GM23338 (cell line): Measurements from ENCODE around the gene OLA1. TPM values are rescaled to one million over a fixed set of nuclear protein-coding genes. Genes with fewer than 3 reads are reported as not detected.

Experiments used
- ATAC-seq: fragments of 200-7000 bp; cut with Tn5 transposase; 3 replicates; pipeline ENCODE4 v1.9.1; 2020
- DNase-seq: peaks from one replicate; pipeline ENCODE4 v3.0.0-alpha.2; 2015; ENCODE audit warnings: low spot score
- H2AFZ ChIP-seq: fragments of 200-600 bp; sonication (generic); 2 replicates; pipeline ENCODE4 v1.8.0; 2016; ENCODE audit warnings: antibody characterized with exemption, mild to moderate bottlenecking, moderate library complexity
- H3F3A ChIP-seq: fragments of 200-600 bp; sonication (generic); replicated peaks from 2 replicates; pipeline ENCODE4 v1.8.0; 2017; ENCODE audit warnings: antibody characterized with exemption, mixed run types, low read depth
- H3K27ac ChIP-seq: fragments of 200-600 bp; sonication (generic); 2 replicates; pipeline ENCODE4 v1.6.1; 2016; ENCODE audit warnings: low read depth
- H3K27me3 ChIP-seq: fragments of 200-600 bp; sonication (generic); 2 replicates; pipeline ENCODE4 v1.8.0; 2016; ENCODE audit warnings: mild to moderate bottlenecking, mixed run types, moderate library complexity; ENCODE audit not compliant: insufficient read depth
- H3K36me3 ChIP-seq: fragments of 200-600 bp; sonication (generic); 2 replicates; pipeline ENCODE4 v1.8.0; 2016; ENCODE audit warnings: mild to moderate bottlenecking; ENCODE audit not compliant: insufficient read depth
- H3K4me1 ChIP-seq: fragments of 200-600 bp; sonication (generic); 2 replicates; pipeline ENCODE4 v1.8.0; 2016; ENCODE audit warnings: mild to moderate bottlenecking, moderate library complexity; ENCODE audit not compliant: insufficient read depth
- H3K4me2 ChIP-seq: fragments of 200-600 bp; sonication (generic); 2 replicates; pipeline ENCODE4 v1.7.1; 2017; ENCODE audit warnings: mixed run types
- H3K4me3 ChIP-seq: fragments of 200-600 bp; sonication (generic); 2 replicates; pipeline ENCODE4 v1.6.1; 2016; ENCODE audit warnings: mixed run types
- H3K79me2 ChIP-seq: fragments of 200-600 bp; sonication (generic); replicated peaks from 2 replicates; pipeline ENCODE4 v1.8.0; 2017; ENCODE audit warnings: mild to moderate bottlenecking; ENCODE audit not compliant: insufficient read depth
- H3K9me2 ChIP-seq: fragments of 200-600 bp; sonication (generic); 2 replicates; pipeline ENCODE4 v1.8.0; 2017; ENCODE audit not compliant: insufficient read depth
- H4K20me1 ChIP-seq: fragments of 200-600 bp; sonication (generic); replicated peaks from 2 replicates; pipeline ENCODE4 v1.8.0; 2017; ENCODE audit warnings: mild to moderate bottlenecking; ENCODE audit not compliant: insufficient read depth
- H3K27ac Mint-ChIP-seq: 2 replicates; pipeline ENCODE4 v1.8.0; 2020; ENCODE audit warnings: inconsistent platforms, mild to moderate bottlenecking, moderate library complexity, mixed read lengths
- H3K27me3 Mint-ChIP-seq: 3 replicates; pipeline ENCODE4 v1.8.0; 2022; ENCODE audit warnings: low read depth, mild to moderate bottlenecking, moderate library complexity, mixed read lengths, inconsistent platforms; ENCODE audit not compliant: insufficient read depth, poor library complexity
- H3K36me3 Mint-ChIP-seq: 3 replicates; pipeline ENCODE4 v1.8.0; 2021; ENCODE audit warnings: low read depth, mild to moderate bottlenecking, inconsistent platforms, moderate library complexity, mixed read lengths
- H3K4me1 Mint-ChIP-seq: 3 replicates; pipeline ENCODE4 v1.8.0; 2020; ENCODE audit warnings: mild to moderate bottlenecking, inconsistent platforms, mixed read lengths
- H3K4me3 Mint-ChIP-seq: 3 replicates; pipeline ENCODE4 v1.8.0; 2021; ENCODE audit warnings: moderate library complexity, mild to moderate bottlenecking, inconsistent platforms, mixed read lengths
- H3K9me3 Mint-ChIP-seq: 3 replicates; pipeline ENCODE4 v1.8.0; 2020; ENCODE audit warnings: moderate library complexity, mild to moderate bottlenecking, inconsistent platforms, mixed read lengths
- CREB1 ChIP-seq: fragments of 250-450 bp; sonication (Bioruptor Pico); IDR thresholded peaks from 2 replicates; pipeline ENCODE4 v1.5.0; 2020; ENCODE audit warnings: low read depth, mild to moderate bottlenecking, moderate library complexity
- EZH2 ChIP-seq: fragments of 200-600 bp; sonication (generic); IDR thresholded peaks from one replicate; pipeline ENCODE4 v1.8.0; 2017; ENCODE audit warnings: antibody characterized with exemption, mild to moderate bottlenecking, low read depth; ENCODE audit not compliant: unreplicated experiment
- EZH2phosphoT487 ChIP-seq: fragments of 200-600 bp; sonication (generic); IDR thresholded peaks from one replicate; pipeline ENCODE4 v1.8.1; 2018; ENCODE audit warnings: antibody characterized with exemption; ENCODE audit not compliant: unreplicated experiment
- JUNB ChIP-seq: IDR thresholded peaks from one replicate; pipeline ENCODE4 v1.6.1; 2016; ENCODE audit warnings: antibody characterized with exemption; ENCODE audit not compliant: unreplicated experiment
- NANOG ChIP-seq: IDR thresholded peaks from 2 replicates; pipeline ENCODE4 v1.6.1; 2016; ENCODE audit warnings: antibody characterized with exemption, borderline replicate concordance
- POLR2AphosphoS5 ChIP-seq: IDR thresholded peaks from 2 replicates; pipeline ENCODE4 v1.6.1; 2016; ENCODE audit warnings: antibody characterized with exemption, low read depth
- STAT1 ChIP-seq: IDR thresholded peaks from one replicate; pipeline ENCODE4 v1.6.1; 2016; ENCODE audit warnings: antibody characterized with exemption; ENCODE audit not compliant: unreplicated experiment
- ZNF114 ChIP-seq: fragments of 250-450 bp; sonication (Bioruptor Pico); IDR thresholded peaks from 2 replicates; pipeline ENCODE4 v1.5.0; 2020; ENCODE audit warnings: mild to moderate bottlenecking, moderate library complexity
- ZNF331 ChIP-seq: fragments of 250-450 bp; sonication (Bioruptor Pico); IDR thresholded peaks from 2 replicates; pipeline ENCODE4 v1.5.0; 2020; ENCODE audit warnings: low read depth, mild to moderate bottlenecking, moderate library complexity
- polyA plus RNA-seq: library from polyadenylated mRNA; unstranded; fragments of >200 nt; fragmentation: Nextera tagmentation; extraction: Ambion mirVana; gene quantifications from 2 replicates; pipeline ENCODE4 v1.2.1, GENCODE V29; 2016
- total RNA-seq: library from RNA; depleted of rRNA; stranded (reverse); fragments of >200 nt; shearing (Covaris generic); gene quantifications from 2 replicates; pipeline ENCODE4 v1.2.3, GENCODE V29; 2014
- TF ChIP-seq, protein P1 (sequence below), 2 experiments: fragments of 200-600 bp in 1 of 2; sonication (generic) in 1 of 2; conservative IDR thresholded peaks; 2 replicates each; pipeline versions ENCODE4 v1.5.1 to v1.6.1; 2016 to 2017; ENCODE audit warnings: antibody characterized with exemption in 2 of 2, low read depth in 2 of 2, mild to moderate bottlenecking in 2 of 2, moderate library complexity in 1 of 2
- TF ChIP-seq, protein P2 (sequence below): IDR thresholded peaks from 2 replicates; pipeline ENCODE4 v1.6.1; 2016; ENCODE audit warnings: antibody characterized with exemption
- TF ChIP-seq, protein P3 (sequence below): IDR thresholded peaks from one replicate; pipeline ENCODE4 v1.6.1; 2018; ENCODE audit warnings: antibody characterized with exemption; ENCODE audit not compliant: unreplicated experiment
- TF ChIP-seq, protein P4 (sequence below): fragments of 250-450 bp; sonication (Bioruptor Pico); IDR thresholded peaks from 2 replicates; pipeline ENCODE4 v1.5.0; 2020; ENCODE audit warnings: mild to moderate bottlenecking, moderate library complexity

Gene OLA1
- total and polyA plus RNA-seq, 2 experiments from 2014 or later = 104 to 242 TPM

DNA sequence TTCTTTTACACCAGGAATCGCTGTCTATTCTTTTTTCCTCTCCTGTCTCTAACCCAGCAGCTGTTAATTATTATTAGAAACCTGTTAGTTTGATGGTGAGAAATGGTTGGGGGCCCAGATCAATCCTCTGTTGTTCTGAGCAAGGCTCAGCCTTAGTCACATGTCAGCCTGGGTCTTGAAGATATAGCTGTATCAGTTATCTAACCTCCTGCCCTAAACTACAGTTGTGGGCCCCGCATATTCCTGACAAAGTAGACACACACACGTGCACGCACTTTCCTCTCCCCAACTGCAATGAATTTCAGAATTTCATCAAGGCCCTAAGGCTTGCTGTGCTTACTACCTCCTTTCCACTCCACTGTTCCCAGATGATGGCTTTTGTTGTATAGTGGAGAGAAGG lies 54.6 kb downstream of the OLA1 start:
- Mint-ChIP-seq H3K27me3 (peaks cover 2% of the 10 kb centered on the region), H3K4me3 (no peak overlapping the region), H3K36me3 (0 out of 3 replicates have a peak, but pooled peaks cover 5% of the 10 kb centered on the region), H3K4me1 (peaks cover 14% of the 10 kb centered on the region), H3K9me3 (no peaks in the 10 kb centered on the region), H3K27ac (no peak overlapping the region)
- no peaks in the 10 kb centered on the region; the same call in 1 of the 2 replicates for H3K36me3 ChIP-seq
- no peaks in the 10 kb centered on the region for H3F3A ChIP-seq
- H3K4me1 ChIP-seq = peaks cover 12% of the 10 kb centered on the region
- peaks cover 46% of the 10 kb centered on the region for H3K79me2 ChIP-seq
- no peaks in the 10 kb centered on the region for H3K27me3 ChIP-seq
- no peaks in the 10 kb centered on the region for H3K9me2 ChIP-seq
- no peak overlapping the region for H2AFZ ChIP-seq
- H4K20me1 ChIP-seq = no peaks in the 10 kb centered on the region; the same call in 1 of the 2 replicates
- TF ChIP-seq, protein P1, sequence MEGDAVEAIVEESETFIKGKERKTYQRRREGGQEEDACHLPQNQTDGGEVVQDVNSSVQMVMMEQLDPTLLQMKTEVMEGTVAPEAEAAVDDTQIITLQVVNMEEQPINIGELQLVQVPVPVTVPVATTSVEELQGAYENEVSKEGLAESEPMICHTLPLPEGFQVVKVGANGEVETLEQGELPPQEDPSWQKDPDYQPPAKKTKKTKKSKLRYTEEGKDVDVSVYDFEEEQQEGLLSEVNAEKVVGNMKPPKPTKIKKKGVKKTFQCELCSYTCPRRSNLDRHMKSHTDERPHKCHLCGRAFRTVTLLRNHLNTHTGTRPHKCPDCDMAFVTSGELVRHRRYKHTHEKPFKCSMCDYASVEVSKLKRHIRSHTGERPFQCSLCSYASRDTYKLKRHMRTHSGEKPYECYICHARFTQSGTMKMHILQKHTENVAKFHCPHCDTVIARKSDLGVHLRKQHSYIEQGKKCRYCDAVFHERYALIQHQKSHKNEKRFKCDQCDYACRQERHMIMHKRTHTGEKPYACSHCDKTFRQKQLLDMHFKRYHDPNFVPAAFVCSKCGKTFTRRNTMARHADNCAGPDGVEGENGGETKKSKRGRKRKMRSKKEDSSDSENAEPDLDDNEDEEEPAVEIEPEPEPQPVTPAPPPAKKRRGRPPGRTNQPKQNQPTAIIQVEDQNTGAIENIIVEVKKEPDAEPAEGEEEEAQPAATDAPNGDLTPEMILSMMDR (conservative IDR thresholded peaks at IDR 0.05; ENCODE audit: low read depth in 2 of 2) = no peak
- no peak for TF ChIP-seq POLR2AphosphoS5
- no peak for TF ChIP-seq EZH2phosphoT487
- TF ChIP-seq EZH2 = no peak
- TF ChIP-seq, protein P2, sequence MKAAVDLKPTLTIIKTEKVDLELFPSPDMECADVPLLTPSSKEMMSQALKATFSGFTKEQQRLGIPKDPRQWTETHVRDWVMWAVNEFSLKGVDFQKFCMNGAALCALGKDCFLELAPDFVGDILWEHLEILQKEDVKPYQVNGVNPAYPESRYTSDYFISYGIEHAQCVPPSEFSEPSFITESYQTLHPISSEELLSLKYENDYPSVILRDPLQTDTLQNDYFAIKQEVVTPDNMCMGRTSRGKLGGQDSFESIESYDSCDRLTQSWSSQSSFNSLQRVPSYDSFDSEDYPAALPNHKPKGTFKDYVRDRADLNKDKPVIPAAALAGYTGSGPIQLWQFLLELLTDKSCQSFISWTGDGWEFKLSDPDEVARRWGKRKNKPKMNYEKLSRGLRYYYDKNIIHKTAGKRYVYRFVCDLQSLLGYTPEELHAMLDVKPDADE = no peak
- no peak for TF ChIP-seq NANOG
- TF ChIP-seq, protein P3, sequence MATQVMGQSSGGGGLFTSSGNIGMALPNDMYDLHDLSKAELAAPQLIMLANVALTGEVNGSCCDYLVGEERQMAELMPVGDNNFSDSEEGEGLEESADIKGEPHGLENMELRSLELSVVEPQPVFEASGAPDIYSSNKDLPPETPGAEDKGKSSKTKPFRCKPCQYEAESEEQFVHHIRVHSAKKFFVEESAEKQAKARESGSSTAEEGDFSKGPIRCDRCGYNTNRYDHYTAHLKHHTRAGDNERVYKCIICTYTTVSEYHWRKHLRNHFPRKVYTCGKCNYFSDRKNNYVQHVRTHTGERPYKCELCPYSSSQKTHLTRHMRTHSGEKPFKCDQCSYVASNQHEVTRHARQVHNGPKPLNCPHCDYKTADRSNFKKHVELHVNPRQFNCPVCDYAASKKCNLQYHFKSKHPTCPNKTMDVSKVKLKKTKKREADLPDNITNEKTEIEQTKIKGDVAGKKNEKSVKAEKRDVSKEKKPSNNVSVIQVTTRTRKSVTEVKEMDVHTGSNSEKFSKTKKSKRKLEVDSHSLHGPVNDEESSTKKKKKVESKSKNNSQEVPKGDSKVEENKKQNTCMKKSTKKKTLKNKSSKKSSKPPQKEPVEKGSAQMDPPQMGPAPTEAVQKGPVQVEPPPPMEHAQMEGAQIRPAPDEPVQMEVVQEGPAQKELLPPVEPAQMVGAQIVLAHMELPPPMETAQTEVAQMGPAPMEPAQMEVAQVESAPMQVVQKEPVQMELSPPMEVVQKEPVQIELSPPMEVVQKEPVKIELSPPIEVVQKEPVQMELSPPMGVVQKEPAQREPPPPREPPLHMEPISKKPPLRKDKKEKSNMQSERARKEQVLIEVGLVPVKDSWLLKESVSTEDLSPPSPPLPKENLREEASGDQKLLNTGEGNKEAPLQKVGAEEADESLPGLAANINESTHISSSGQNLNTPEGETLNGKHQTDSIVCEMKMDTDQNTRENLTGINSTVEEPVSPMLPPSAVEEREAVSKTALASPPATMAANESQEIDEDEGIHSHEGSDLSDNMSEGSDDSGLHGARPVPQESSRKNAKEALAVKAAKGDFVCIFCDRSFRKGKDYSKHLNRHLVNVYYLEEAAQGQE = no peak
- TF ChIP-seq ZNF114 (CRISPR knock-in tag) = no peak
- TF ChIP-seq, protein P4, sequence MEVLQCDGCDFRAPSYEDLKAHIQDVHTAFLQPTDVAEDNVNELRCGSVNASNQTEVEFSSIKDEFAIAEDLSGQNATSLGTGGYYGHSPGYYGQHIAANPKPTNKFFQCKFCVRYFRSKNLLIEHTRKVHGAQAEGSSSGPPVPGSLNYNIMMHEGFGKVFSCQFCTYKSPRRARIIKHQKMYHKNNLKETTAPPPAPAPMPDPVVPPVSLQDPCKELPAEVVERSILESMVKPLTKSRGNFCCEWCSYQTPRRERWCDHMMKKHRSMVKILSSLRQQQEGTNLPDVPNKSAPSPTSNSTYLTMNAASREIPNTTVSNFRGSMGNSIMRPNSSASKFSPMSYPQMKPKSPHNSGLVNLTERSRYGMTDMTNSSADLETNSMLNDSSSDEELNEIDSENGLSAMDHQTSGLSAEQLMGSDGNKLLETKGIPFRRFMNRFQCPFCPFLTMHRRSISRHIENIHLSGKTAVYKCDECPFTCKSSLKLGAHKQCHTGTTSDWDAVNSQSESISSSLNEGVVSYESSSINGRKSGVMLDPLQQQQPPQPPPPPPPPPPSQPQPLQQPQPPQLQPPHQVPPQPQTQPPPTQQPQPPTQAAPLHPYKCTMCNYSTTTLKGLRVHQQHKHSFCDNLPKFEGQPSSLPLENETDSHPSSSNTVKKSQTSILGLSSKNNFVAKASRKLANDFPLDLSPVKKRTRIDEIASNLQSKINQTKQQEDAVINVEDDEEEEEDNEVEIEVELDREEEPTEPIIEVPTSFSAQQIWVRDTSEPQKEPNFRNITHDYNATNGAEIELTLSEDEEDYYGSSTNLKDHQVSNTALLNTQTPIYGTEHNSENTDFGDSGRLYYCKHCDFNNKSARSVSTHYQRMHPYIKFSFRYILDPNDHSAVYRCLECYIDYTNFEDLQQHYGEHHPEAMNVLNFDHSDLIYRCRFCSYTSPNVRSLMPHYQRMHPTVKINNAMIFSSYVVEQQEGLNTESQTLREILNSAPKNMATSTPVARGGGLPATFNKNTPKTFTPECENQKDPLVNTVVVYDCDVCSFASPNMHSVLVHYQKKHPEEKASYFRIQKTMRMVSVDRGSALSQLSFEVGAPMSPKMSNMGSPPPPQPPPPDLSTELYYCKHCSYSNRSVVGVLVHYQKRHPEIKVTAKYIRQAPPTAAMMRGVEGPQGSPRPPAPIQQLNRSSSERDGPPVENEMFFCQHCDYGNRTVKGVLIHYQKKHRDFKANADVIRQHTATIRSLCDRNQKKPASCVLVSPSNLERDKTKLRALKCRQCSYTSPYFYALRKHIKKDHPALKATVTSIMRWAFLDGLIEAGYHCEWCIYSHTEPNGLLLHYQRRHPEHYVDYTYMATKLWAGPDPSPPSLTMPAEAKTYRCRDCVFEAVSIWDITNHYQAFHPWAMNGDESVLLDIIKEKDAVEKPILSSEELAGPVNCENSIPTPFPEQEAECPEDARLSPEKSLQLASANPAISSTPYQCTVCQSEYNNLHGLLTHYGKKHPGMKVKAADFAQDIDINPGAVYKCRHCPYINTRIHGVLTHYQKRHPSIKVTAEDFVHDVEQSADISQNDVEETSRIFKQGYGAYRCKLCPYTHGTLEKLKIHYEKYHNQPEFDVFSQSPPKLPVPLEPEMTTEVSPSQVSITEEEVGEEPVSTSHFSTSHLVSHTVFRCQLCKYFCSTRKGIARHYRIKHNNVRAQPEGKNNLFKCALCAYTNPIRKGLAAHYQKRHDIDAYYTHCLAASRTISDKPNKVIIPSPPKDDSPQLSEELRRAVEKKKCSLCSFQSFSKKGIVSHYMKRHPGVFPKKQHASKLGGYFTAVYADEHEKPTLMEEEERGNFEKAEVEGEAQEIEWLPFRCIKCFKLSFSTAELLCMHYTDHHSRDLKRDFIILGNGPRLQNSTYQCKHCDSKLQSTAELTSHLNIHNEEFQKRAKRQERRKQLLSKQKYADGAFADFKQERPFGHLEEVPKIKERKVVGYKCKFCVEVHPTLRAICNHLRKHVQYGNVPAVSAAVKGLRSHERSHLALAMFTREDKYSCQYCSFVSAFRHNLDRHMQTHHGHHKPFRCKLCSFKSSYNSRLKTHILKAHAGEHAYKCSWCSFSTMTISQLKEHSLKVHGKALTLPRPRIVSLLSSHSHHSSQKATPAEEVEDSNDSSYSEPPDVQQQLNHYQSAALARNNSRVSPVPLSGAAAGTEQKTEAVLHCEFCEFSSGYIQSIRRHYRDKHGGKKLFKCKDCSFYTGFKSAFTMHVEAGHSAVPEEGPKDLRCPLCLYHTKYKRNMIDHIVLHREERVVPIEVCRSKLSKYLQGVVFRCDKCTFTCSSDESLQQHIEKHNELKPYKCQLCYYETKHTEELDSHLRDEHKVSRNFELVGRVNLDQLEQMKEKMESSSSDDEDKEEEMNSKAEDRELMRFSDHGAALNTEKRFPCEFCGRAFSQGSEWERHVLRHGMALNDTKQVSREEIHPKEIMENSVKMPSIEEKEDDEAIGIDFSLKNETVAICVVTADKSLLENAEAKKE (CRISPR knock-in tag) = no peak
- TF ChIP-seq STAT1 = no peak
- no peak for TF ChIP-seq CREB1
- TF ChIP-seq JUNB = no peak
- no peak for TF ChIP-seq ZNF331 (CRISPR knock-in tag)
- no peak overlapping the region for H3K4me2 ChIP-seq
- H3K27ac ChIP-seq = no peak overlapping the region
- no peak overlapping the region for H3K4me3 ChIP-seq
- no peak for ATAC-seq
- DNase-seq = no peak
